ENCODE measurements around the gene RAP1B. TPM values are rescaled to one million over a fixed set of nuclear protein-coding genes. Genes with fewer than 3 reads are reported as not detected.

Gene RAP1B
- total and polyA plus RNA-seq, 2 of the 4 experiments (the other 2 are of a cell fraction): 159 to 200 TPM

DNA sequence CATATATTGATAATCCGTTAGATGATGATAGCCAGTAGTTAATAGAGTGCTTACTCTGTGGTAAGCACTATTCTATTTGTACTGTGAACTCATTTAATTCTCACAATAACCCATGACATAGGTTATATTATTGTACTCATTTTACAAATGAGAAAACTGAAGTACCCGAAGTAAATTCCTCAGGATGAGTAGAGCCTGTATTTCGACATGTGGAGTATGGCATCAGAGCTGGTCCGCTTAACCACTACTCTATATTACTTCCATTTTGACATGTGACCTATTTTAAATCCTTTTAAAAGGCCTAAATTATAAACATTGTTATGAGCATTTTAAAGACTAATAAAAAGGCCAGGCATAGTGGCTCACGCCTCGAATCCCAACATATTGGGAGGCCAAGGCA is 8.0 kb upstream of the RAP1B start:
- no peak overlapping the region for H3K18ac ChIP-seq (ENCODE audit: low read depth, low read length)
- no peak overlapping the region for H3K56ac ChIP-seq (ENCODE audit: extremely low read depth, insufficient read depth, low read length)
- no peak overlapping the region for H4K8ac ChIP-seq (ENCODE audit: low read depth in 2 of 2, low read length in 2 of 2)
- TF ChIP-seq RFX5 (IDR thresholded peaks at IDR 0.05; ENCODE audit: low read depth, low read length) (no peak), RAD21 (IDR thresholded peaks at IDR 0.05; ENCODE audit: low read length) (no peak), NFE2L2 (IDR thresholded peaks at IDR 0.05; ENCODE audit: low read depth, low read length) (no peak), MXI1 (IDR thresholded peaks at IDR 0.05; ENCODE audit: borderline replicate concordance, low read depth, low read length) (no peak), CHD1 (IDR thresholded peaks at IDR 0.05; ENCODE audit: low read depth, low read length) (no peak), POLR2A (IDR thresholded peaks at IDR 0.05; ENCODE audit: low read depth, low read length) (no peak), BHLHE40 (IDR thresholded peaks at IDR 0.05; ENCODE audit: low read depth, low read length) (no peak), RCOR1 (IDR thresholded peaks at IDR 0.05; ENCODE audit: insufficient replicate concordance, low read length) (no peak)
- TF ChIP-seq, protein P1, sequence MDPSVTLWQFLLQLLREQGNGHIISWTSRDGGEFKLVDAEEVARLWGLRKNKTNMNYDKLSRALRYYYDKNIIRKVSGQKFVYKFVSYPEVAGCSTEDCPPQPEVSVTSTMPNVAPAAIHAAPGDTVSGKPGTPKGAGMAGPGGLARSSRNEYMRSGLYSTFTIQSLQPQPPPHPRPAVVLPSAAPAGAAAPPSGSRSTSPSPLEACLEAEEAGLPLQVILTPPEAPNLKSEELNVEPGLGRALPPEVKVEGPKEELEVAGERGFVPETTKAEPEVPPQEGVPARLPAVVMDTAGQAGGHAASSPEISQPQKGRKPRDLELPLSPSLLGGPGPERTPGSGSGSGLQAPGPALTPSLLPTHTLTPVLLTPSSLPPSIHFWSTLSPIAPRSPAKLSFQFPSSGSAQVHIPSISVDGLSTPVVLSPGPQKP (IDR thresholded peaks at IDR 0.05; ENCODE audit: borderline replicate concordance, low read depth, low read length): no peak
- TF ChIP-seq, protein P2, sequence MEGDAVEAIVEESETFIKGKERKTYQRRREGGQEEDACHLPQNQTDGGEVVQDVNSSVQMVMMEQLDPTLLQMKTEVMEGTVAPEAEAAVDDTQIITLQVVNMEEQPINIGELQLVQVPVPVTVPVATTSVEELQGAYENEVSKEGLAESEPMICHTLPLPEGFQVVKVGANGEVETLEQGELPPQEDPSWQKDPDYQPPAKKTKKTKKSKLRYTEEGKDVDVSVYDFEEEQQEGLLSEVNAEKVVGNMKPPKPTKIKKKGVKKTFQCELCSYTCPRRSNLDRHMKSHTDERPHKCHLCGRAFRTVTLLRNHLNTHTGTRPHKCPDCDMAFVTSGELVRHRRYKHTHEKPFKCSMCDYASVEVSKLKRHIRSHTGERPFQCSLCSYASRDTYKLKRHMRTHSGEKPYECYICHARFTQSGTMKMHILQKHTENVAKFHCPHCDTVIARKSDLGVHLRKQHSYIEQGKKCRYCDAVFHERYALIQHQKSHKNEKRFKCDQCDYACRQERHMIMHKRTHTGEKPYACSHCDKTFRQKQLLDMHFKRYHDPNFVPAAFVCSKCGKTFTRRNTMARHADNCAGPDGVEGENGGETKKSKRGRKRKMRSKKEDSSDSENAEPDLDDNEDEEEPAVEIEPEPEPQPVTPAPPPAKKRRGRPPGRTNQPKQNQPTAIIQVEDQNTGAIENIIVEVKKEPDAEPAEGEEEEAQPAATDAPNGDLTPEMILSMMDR (conservative IDR thresholded peaks at IDR 0.05; ENCODE audit: low read depth, low read length): no peak
- no peaks in the 10 kb centered on the region; the same call in 1 of the 2 replicates for H3K9me1 ChIP-seq (ENCODE audit: insufficient read depth, low read length)
- no peak overlapping the region for H2BK120ac ChIP-seq (ENCODE audit: low read depth, low read length)
- no peak overlapping the region for H3K4me2 ChIP-seq (ENCODE audit: low read depth, low read length)
- H4K5ac ChIP-seq (ENCODE audit: low read depth, low read length): no peak overlapping the region
- no peak overlapping the region for H3K9ac ChIP-seq (ENCODE audit: low read depth, low read length)
- H3K36me3 ChIP-seq (ENCODE audit: control insufficient read depth, insufficient read depth, low read length): no peaks in the 10 kb centered on the region
- WGBS, 2 experiments (ENCODE audit: extremely low coverage in 2 of 2, insufficient read length in 1 of 2): no CpG with 5 or more reads among the region's 6 CpGs
- DNase-seq (no peak), ATAC-seq (ENCODE audit: low read depth) (no peak)
- ChIA-PET CTCF (no interaction called here), POLR2A (ENCODE audit: unreplicated experiment) (no interaction called here)
- H2BK20ac ChIP-seq (ENCODE audit: low read depth, low read length): no peak overlapping the region
- intact Hi-C loops (cut with micrococcal nuclease): no loop called here
- 0 out of 2 replicates have a peak, but pooled peaks cover 2% of the 10 kb centered on the region for H3K4me1 ChIP-seq (ENCODE audit: control insufficient read depth, insufficient read depth, low read length)
- H4K20me1 ChIP-seq (ENCODE audit: insufficient read depth, low read length): no peaks in the 10 kb centered on the region
- no peak overlapping the region for H3K27ac ChIP-seq (ENCODE audit: insufficient read depth, low read length)
- H2BK15ac ChIP-seq (ENCODE audit: low read depth, low read length): no peak overlapping the region
- H4K91ac ChIP-seq (ENCODE audit: insufficient read depth, low read depth, low read length): no peak overlapping the region
- H2AK9ac ChIP-seq (replicated peaks; ENCODE audit: low read depth, low read length, poor library complexity): no peak overlapping the region
- no peak overlapping the region for H2AK5ac ChIP-seq (ENCODE audit: low read depth, low read length)
- no peak overlapping the region for H3K4me3 ChIP-seq (ENCODE audit: insufficient read depth, low read depth, low read length)
- dilution Hi-C loops (cut with HindIII; ENCODE audit: low sequenced_read_pairs, unreplicated experiment): no loop called here
- no peaks in the 10 kb centered on the region for H3K79me1 ChIP-seq (ENCODE audit: low read depth in 1 of 2, low read length in 2 of 2)
- H3K27me3 ChIP-seq (ENCODE audit: control insufficient read depth, insufficient read depth, low read length): no peaks in the 10 kb centered on the region
- in situ Hi-C loops (cut with MboI; ENCODE audit: low sequenced_read_pairs): loop anchor here (10.0 kb wide), 1 partner anchor 238 kb away; no protein-coding TSS in a partner anchor
- no peak overlapping the region for H3K23ac ChIP-seq (ENCODE audit: low read depth, low read length)
- H3K14ac ChIP-seq (replicated peaks; ENCODE audit: low read depth, low read length): no peak overlapping the region
- no TSS peak for BruUV-seq (replicated peaks)
- no peaks in the 10 kb centered on the region for H3K9me3 ChIP-seq (ENCODE audit: control insufficient read depth, insufficient read depth, low read length)
- H3K4ac ChIP-seq (ENCODE audit: low read depth, low read length): no peak overlapping the region
- H2BK5ac ChIP-seq (ENCODE audit: low read depth, low read length, poor library complexity, severe bottlenecking): no peak overlapping the region
- H2AFZ ChIP-seq (replicated peaks; ENCODE audit: low read length, poor library complexity): no peak overlapping the region

Data from IMR-90 (cell line).